H9 (cell line): ENCODE measurements around the gene CSNK1E. TPM values are rescaled to one million over a fixed set of nuclear protein-coding genes. Genes with fewer than 3 reads are reported as not detected.

Experiments
- DNase-seq: peaks from one replicate; pipeline ENCODE4 v3.0.0-alpha.2; 2017
- H2AFZ ChIP-seq: one replicate; pipeline ENCODE4 v1.6.1; 2013; ENCODE audit warnings: mild to moderate bottlenecking, low read length, control low read depth, moderate library complexity
- H2AK5ac ChIP-seq: 2 replicates; pipeline ENCODE4 v1.6.1; 2013; ENCODE audit warnings: low read length, control low read depth, mixed read lengths; ENCODE audit not compliant: insufficient read length
- H2BK120ac ChIP-seq: one replicate; pipeline ENCODE4 v1.6.1; 2013; ENCODE audit warnings: low read depth, mild to moderate bottlenecking, low read length, control low read depth, inconsistent platforms; ENCODE audit not compliant: poor library complexity, severe bottlenecking
- H2BK12ac ChIP-seq: 2 replicates; pipeline ENCODE4 v1.6.1; 2013; ENCODE audit warnings: low read length, control low read depth, mixed read lengths, low read depth; ENCODE audit not compliant: insufficient read length
- H2BK15ac ChIP-seq: 2 replicates; pipeline ENCODE4 v1.6.1; 2013; ENCODE audit warnings: low read depth, low read length, control low read depth
- H2BK20ac ChIP-seq: one replicate; pipeline ENCODE4 v1.6.1; 2013; ENCODE audit warnings: low read depth, mild to moderate bottlenecking, low read length, control low read depth, inconsistent platforms; ENCODE audit not compliant: poor library complexity, severe bottlenecking
- H2BK5ac ChIP-seq: 2 replicates; pipeline ENCODE4 v1.6.1; 2013; ENCODE audit warnings: low read length, control low read depth, mixed read lengths; ENCODE audit not compliant: insufficient read length
- H3K14ac ChIP-seq: 2 replicates; pipeline ENCODE4 v1.6.1; 2013; ENCODE audit warnings: low read length, control low read depth; ENCODE audit not compliant: insufficient read depth
- H3K18ac ChIP-seq: 2 replicates; pipeline ENCODE4 v1.6.1; 2013; ENCODE audit warnings: low read depth, mild to moderate bottlenecking, mixed read lengths, low read length, control low read depth; ENCODE audit not compliant: insufficient read length
- H3K23ac ChIP-seq: 2 replicates; pipeline ENCODE4 v1.6.1; 2013; ENCODE audit warnings: low read length, control low read depth, mixed read lengths, low read depth; ENCODE audit not compliant: insufficient read length
- H3K23me2 ChIP-seq: 2 replicates; pipeline ENCODE4 v1.6.1; 2013; ENCODE audit warnings: low read depth, mild to moderate bottlenecking, mixed read lengths, low read length, control low read depth; ENCODE audit not compliant: insufficient read length, poor library complexity, severe bottlenecking
- H3K27ac ChIP-seq: 2 replicates; pipeline ENCODE4 v1.5.1; 2013; ENCODE audit warnings: low read length, control low read depth, mixed read lengths, low read depth; ENCODE audit not compliant: insufficient read length
- H3K27me3 ChIP-seq: 2 replicates; pipeline ENCODE4 v1.6.1; 2013; ENCODE audit warnings: low read length, control low read depth, inconsistent platforms; ENCODE audit not compliant: insufficient read depth
- H3K4ac ChIP-seq: 2 replicates; pipeline ENCODE4 v1.6.1; 2013; ENCODE audit warnings: low read depth, mild to moderate bottlenecking, control low read depth, inconsistent platforms, low read length, moderate library complexity
- H3K4me1 ChIP-seq: 2 replicates; pipeline ENCODE4 v1.6.1; 2013; ENCODE audit warnings: low read length, control low read depth, inconsistent platforms; ENCODE audit not compliant: insufficient read depth
- H3K4me2 ChIP-seq: 2 replicates; pipeline ENCODE4 v1.6.1; 2013; ENCODE audit warnings: low read length, control low read depth, mixed read lengths; ENCODE audit not compliant: insufficient read length, insufficient read depth
- H3K56ac ChIP-seq: 2 replicates; pipeline ENCODE4 v1.6.1; 2013; ENCODE audit warnings: low read depth, mild to moderate bottlenecking, mixed read lengths, low read length, control low read depth; ENCODE audit not compliant: insufficient read length
- H3K79me1 ChIP-seq: 2 replicates; pipeline ENCODE4 v1.6.1; 2013; ENCODE audit warnings: low read depth, mild to moderate bottlenecking, moderate library complexity, low read length, control low read depth, inconsistent platforms; ENCODE audit not compliant: insufficient read depth, poor library complexity, severe bottlenecking
- H3K79me2 ChIP-seq: 2 replicates; pipeline ENCODE4 v1.6.1; 2013; ENCODE audit warnings: low read length, control low read depth, inconsistent platforms; ENCODE audit not compliant: insufficient read depth
- H3K9ac ChIP-seq: 2 replicates; pipeline ENCODE4 v1.6.1; 2013; ENCODE audit warnings: low read length, control low read depth, mixed read lengths; ENCODE audit not compliant: insufficient read length; ENCODE audit errors: extremely low read depth
- H3K9me3 ChIP-seq: one replicate; pipeline ENCODE4 v1.6.1; 2013; ENCODE audit warnings: low read depth, low read length, inconsistent platforms; ENCODE audit not compliant: control insufficient read depth
- H3T11ph ChIP-seq: one replicate; pipeline ENCODE4 v1.6.1; 2013; ENCODE audit warnings: mild to moderate bottlenecking, low read length, control low read depth, inconsistent platforms
- H4K20me1 ChIP-seq: one replicate; pipeline ENCODE4 v1.6.1; 2013; ENCODE audit not compliant: control insufficient read depth, insufficient read length, insufficient read depth
- H4K5ac ChIP-seq: 2 replicates; pipeline ENCODE4 v1.6.1; 2013; ENCODE audit warnings: low read depth, mild to moderate bottlenecking, mixed read lengths, low read length, control low read depth; ENCODE audit not compliant: insufficient read length
- H4K8ac ChIP-seq: replicated peaks from 2 replicates; pipeline ENCODE4 v1.6.1; 2013; ENCODE audit warnings: low read length, control low read depth, mixed read lengths, low read depth; ENCODE audit not compliant: insufficient read length
- H4K91ac ChIP-seq: 2 replicates; pipeline ENCODE4 v1.6.1; 2013; ENCODE audit warnings: low read depth, mild to moderate bottlenecking, moderate library complexity, mixed read lengths, low read length, control low read depth; ENCODE audit not compliant: insufficient read length
- H3K27ac Mint-ChIP-seq, 3 experiments: 2 replicates in 2 of 3; 3 replicates in 1 of 3; pipeline ENCODE4 v1.8.0; 2020 to 2021; ENCODE audit warnings: mixed read lengths in 3 of 3, mild to moderate bottlenecking in 1 of 3, moderate library complexity in 1 of 3
- H3K27me3 Mint-ChIP-seq: 2 replicates; pipeline ENCODE4 v1.8.0; 2021; ENCODE audit warnings: low read depth, mild to moderate bottlenecking, moderate library complexity, mixed read lengths
- H3K36me3 Mint-ChIP-seq, 3 experiments: 2 replicates in 2 of 3; 3 replicates in 1 of 3; pipeline ENCODE4 v1.8.0; 2020 to 2021; ENCODE audit warnings: low read depth in 3 of 3, mixed read lengths in 3 of 3; ENCODE audit not compliant: insufficient read depth in 1 of 3
- H3K4me1 Mint-ChIP-seq, 2 experiments: 2 replicates each; pipeline ENCODE4 v1.8.0; 2020; ENCODE audit warnings: mixed read lengths in 2 of 2
- H3K4me3 Mint-ChIP-seq, 2 experiments: 2 replicates in 1 of 2; 3 replicates in 1 of 2; pipeline ENCODE4 v1.8.0; 2020 to 2021; ENCODE audit warnings: mild to moderate bottlenecking in 2 of 2, mixed read lengths in 2 of 2, moderate library complexity in 1 of 2
- H3K9me3 Mint-ChIP-seq, 2 experiments: 2 replicates in 1 of 2; 3 replicates in 1 of 2; pipeline ENCODE4 v1.8.0; 2020; ENCODE audit warnings: mild to moderate bottlenecking in 2 of 2, mixed read lengths in 2 of 2, moderate library complexity in 1 of 2
- whole genome bisulfite sequencing: extraction: QIAGEN DNeasy Blood & Tissue Kit; methylation state at CpG from one replicate; pipeline ENCODE4 v1.1.7; 2013; ENCODE audit warnings: missing lambda C conversion rate, low lambda C conversion rate, mixed read lengths; ENCODE audit not compliant: insufficient read length; ENCODE audit errors: extremely low coverage; 5-methylcytosine and 5-hydroxymethylcytosine counted together
- total RNA-seq: library from RNA; stranded (reverse); gene quantifications from 2 replicates; pipeline ENCODE4 v1.2.1, GENCODE V29; 2021
- TF ChIP-seq, protein P1 (sequence below): fragments of 200-600 bp; sonication (generic); conservative IDR thresholded peaks from 3 replicates; pipeline ENCODE4 v1.8.0; 2021; ENCODE audit warnings: antibody characterized with exemption, mild to moderate bottlenecking

The CSNK1E gene
- total RNA-seq, 1 experiment from 2014 or later, result 236 TPM

DNA sequence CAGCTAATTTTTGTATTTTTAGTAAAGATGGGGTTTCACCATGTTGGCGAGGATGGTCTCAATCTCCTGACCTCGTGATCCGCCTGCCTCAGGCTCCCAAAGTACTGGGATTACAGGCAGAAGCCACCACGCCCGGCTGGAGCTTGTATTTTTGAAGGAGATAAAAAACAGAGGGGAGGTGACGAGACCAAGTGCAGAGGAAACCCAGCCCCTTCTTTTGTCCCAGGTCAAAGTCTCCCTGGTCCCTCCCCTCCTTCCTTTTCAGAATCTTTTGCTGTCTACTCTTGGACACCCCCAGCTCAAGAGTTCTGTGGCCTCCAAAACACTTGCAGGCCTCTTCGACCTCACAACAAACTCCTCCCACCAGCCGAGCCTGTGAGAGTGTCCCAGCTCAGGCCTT, 32.2 kb downstream of the CSNK1E start:
- no peak overlapping the region for H2BK12ac ChIP-seq
- no peak overlapping the region for H3K18ac ChIP-seq
- no peak overlapping the region for H2AK5ac ChIP-seq
- H3K4me3 Mint-ChIP-seq, result no peak overlapping the region
- no peaks in the 10 kb centered on the region for H3K23me2 ChIP-seq
- no peak overlapping the region for H3K56ac ChIP-seq
- peaks cover 4 to 29% (median 13%) of the 10 kb centered on the region in 3 experiments; a peak in 5 of 7 replicates for H3K36me3 Mint-ChIP-seq
- no peaks in the 10 kb centered on the region; the same call in 1 of the 2 replicates for H3K4me1 ChIP-seq
- H3K4me1 Mint-ChIP-seq, result peaks cover 26 to 37% of the 10 kb centered on the region in 2 experiments
- DNase-seq, result no peak
- H2BK120ac ChIP-seq, result no peak overlapping the region
- no peak overlapping the region for H3K4me2 ChIP-seq
- no peak overlapping the region for H2BK20ac ChIP-seq
- no peaks in the 10 kb centered on the region for H4K20me1 ChIP-seq
- H4K5ac ChIP-seq, result no peak overlapping the region
- no peak overlapping the region for H3K14ac ChIP-seq
- peak overlapping the region in 2 of 3 experiments; percentile 62 to 76; a peak in 3 of 7 replicates for H3K27ac Mint-ChIP-seq
- H3K79me2 ChIP-seq, result no peaks in the 10 kb centered on the region
- H3K4ac ChIP-seq, result no peak overlapping the region
- H2BK5ac ChIP-seq, result no peak overlapping the region
- no peak overlapping the region for H3T11ph ChIP-seq
- peaks cover 1% of the 10 kb centered on the region; the same call in 1 of the 2 replicates for H3K27me3 Mint-ChIP-seq
- TF ChIP-seq, protein P1, sequence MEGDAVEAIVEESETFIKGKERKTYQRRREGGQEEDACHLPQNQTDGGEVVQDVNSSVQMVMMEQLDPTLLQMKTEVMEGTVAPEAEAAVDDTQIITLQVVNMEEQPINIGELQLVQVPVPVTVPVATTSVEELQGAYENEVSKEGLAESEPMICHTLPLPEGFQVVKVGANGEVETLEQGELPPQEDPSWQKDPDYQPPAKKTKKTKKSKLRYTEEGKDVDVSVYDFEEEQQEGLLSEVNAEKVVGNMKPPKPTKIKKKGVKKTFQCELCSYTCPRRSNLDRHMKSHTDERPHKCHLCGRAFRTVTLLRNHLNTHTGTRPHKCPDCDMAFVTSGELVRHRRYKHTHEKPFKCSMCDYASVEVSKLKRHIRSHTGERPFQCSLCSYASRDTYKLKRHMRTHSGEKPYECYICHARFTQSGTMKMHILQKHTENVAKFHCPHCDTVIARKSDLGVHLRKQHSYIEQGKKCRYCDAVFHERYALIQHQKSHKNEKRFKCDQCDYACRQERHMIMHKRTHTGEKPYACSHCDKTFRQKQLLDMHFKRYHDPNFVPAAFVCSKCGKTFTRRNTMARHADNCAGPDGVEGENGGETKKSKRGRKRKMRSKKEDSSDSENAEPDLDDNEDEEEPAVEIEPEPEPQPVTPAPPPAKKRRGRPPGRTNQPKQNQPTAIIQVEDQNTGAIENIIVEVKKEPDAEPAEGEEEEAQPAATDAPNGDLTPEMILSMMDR, result no peak
- no CpG with 5 or more reads among the region's 8 CpGs for WGBS
- H3K23ac ChIP-seq, result no peak overlapping the region
- no peak overlapping the region for H4K8ac ChIP-seq
- no peaks in the 10 kb centered on the region for H3K9me3 ChIP-seq
- H3K9ac ChIP-seq, result no peak overlapping the region
- no peak overlapping the region for H2AFZ ChIP-seq
- H2BK15ac ChIP-seq, result no peak overlapping the region
- H3K27ac ChIP-seq, result no peak overlapping the region
- no peak overlapping the region for H4K91ac ChIP-seq
- H3K9me3 Mint-ChIP-seq, result no peaks in the 10 kb centered on the region
- H3K27me3 ChIP-seq, result no peaks in the 10 kb centered on the region
- no peaks in the 10 kb centered on the region for H3K79me1 ChIP-seq
